GM18526 (cell line): Measurements from ENCODE around the gene ETV1.

Experiments used
- POLR2A ChIP-seq: IDR thresholded peaks from 3 replicates; pipeline ENCODE4 v1.6.1; 2011; ENCODE audit not compliant: insufficient read length; ENCODE audit errors: extremely low read depth

ETV1 gene

DNA sequence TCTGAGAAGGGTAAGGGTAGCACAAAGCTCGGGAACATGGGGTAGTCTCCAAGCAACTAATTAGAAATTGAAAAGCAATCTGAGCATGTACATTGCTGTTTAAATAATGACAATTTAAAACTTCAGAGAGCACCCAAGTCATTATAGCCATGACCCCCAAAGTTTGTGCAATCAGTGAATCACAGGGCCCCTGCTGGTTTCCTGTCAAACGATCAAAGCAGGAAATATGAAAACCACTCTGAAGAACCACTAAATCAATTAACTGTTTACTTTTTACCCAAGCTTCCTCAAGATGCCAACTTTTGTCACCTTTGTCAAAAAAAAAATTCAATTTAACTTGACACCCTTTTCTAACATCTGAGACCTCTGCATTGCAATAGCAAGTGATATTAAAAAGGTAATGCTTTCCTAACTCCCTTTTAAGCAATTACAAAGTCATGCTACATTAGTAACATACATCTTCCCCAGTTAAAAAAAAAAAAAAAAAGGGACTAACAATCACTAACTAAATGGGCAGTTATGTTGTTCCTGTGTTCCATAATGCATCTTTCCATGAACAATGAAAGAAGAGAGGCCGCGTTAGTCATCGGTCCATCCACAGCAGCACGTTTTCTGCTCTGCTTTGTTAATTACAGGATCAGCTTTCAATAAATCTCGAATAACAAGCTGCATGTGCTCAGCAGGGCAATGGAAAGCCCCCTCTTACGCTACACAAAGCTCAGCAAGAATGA lies 80.6 kb downstream of the ETV1 start:
- TF ChIP-seq POLR2A: no peak

DNA sequence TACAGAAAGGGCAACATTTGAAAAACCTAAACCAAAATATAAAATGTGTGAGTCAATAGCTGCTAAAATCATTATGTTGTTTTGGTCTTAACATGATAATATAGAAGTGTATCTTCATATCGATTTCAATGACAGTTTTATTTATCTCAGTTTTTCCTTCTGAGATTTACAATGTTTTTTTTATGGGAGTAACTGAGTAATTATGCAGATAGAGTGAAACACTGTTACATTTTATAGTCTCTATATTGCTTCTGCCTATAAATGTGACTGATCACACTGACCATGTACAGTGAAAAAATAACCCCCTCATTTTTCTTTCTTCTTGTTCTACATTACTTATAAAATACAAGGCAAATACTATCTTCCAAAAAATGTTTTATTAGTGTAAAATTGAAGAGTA lies 81.6 kb downstream of the ETV1 start:
- TF ChIP-seq POLR2A: no peak

DNA sequence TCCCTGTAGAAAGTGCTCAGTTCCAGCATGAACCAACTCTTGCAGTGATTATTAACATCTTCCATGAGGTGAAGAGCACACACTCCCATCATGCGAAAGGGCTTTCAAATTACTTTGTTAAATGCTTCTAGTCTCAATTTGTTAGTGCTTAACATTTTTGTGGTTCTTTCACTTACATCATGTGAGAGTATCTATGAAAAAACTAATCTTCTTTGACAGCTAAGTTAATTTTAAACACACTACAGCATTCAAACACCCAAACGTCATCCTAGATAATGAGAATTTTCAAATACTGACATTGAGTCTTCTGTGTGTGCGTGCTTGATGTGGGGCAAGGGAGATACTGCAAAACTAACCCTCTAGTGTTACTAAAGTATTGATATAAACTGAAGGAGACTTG lies 84.8 kb downstream of the ETV1 start:
- TF ChIP-seq POLR2A: no peak

DNA sequence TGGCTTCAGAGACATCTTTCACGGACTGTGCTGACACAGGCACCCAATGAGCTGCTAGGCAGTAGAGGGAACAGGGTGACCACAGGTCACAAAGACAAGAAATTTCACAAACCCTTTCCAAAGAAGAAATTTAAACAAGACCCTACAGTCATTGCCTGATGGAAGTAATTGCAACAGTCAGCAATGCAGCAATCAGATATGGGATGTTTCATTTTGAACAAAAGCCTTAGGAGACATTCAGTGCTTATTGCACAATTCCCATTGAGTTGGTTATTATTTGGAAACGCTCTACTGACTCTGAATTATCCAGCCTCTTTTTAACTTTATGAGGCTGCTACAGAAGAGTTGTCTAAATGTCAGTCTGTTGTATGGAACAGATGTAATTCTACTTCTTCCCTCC lies 85.5 kb downstream of the ETV1 start:
- no peak for TF ChIP-seq POLR2A

DNA sequence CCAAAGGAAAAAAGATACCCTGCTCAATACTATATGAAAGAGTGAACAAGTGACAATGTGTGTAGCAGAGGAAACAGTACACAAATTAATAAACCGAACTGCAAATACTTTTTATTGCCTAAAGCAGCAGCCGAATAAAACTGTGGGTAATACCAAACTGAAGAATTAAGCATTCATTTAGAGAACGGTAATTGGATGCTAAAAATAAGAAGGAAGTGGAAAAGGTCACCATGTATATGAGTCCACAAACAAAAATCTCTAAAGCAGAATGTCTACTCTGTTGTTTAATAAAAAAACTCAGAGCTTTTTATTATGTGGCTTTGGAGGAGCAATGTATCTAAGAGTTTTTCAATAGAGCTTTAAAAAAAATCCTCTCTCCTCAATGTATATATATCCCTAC lies 87.9 kb downstream of the ETV1 start:
- no peak for TF ChIP-seq POLR2A

DNA sequence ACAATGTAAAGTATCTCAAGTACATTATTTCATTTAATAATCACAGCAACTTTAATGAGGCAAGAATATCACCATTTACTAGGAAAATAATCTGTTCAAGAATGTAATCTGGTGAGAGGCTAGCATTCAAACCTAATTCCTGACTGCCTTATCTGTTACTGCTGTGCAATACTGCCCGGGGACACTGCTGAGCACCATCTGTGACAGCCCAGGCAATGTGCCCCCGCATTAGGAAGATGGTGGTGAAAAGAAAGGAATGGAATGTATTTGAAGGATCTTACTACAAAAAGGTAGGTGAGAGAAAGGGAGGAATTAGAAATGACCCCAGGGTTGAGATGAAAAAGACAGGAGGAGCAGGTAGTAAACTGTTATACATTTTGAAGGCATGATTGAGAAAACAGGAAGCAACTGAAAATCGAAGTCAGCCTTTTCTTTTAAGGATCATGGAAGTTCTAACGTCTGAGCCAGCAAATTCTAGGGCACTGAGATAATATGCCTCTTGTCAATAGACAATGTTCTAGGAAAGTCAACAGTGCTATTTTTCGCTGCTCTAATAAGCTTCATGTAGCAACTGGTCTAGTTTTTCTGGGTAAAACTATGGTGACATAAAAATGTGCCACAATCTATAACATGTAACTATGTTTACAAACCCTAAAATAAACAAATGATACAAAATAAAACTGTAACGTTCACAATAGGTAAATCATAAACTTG lies 90.4 kb downstream of the ETV1 start:
- no peak for TF ChIP-seq POLR2A

DNA sequence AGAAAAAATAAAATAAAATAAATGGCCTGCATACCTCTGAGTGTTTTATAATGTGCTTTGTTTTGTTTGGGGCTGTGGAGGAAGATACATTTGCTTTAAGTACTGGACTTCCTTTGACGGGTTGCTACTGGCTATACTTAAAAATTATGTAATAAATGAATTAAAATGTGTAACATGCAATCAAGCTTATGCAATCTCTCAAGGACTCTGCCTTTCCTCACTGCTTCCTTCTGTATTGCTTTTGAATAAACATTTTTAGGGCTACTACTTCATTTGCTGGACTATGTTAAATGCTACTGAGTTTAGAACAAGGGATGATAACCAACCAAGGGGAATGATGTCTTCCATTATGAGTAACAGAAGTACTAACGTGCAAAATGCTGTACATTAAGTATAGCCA lies 91.6 kb downstream of the ETV1 start:
- TF ChIP-seq POLR2A: no peak

DNA sequence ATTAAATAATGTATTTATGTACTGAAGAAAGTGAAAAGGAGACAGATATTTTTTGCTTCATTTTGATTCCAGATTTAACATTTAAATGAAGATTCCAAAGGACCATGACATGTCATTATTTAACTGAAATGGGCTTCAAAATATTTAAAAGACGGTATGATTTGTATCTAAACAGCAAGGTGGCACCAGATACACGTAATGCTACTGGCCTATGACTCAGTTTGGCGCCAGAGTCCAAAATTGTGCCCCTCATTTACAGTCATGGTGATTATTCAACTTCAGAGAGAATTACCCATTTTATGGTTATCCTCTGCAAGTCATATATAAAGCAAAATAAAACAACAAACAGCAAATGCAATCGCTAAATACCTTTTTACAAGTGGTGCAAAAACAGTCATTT lies 94.5 kb downstream of the ETV1 start:
- no peak for TF ChIP-seq POLR2A

DNA sequence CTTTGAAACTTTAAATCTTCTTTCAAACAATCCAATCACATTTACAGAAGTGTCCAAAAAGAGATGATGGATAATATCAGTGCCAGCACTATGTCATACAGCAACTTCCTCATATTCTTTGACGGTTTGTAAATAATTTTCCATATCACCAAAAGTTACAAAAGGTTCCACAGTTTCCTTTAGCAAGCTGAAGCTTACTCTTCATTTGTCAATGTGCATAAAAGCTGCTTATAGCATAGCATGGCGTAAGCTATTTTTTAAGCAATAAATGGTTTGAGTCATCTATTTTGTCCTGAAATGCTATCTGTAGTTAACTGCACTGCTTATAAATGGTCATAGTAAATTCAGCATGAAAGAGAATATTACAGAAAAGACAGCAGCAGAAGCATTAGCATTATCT lies 95.1 kb downstream of the ETV1 start:
- no peak for TF ChIP-seq POLR2A

DNA sequence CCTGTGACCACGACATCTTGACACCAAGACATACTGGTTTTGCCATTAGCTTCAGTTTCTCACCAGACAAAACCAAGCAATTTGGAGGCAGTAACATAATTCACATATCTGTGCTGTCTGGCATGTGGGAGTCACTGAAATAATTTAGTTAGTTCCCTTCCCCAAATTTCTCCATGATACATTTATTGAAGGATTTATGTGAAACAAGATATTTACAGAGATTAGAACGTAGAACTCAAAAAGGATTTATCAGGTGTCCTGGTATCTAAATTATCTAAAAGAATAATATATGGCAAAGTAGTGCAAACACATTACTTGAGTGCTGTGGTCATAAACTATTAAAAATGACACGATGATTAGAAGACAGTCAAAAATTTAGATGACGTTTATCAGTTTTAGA lies 98.7 kb downstream of the ETV1 start:
- no peak for TF ChIP-seq POLR2A

DNA sequence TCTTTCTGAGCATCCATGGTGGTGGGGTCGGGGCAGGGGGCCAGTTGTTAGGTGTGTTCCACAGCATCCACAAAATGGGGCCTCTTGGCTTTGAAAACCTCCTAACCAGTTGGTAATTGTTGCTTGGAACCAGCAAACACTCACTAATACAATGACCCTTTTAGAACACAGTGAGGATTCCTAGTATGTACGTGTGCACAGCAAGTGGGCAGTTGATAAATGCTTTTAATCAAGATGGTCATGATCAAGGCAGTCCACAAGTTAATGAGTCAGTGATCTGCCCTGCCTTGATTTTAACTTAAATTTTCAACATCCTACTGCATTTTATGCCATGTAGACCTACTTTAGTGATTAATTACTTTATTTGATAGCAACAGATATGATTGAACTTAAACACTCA lies 103.1 kb downstream of the ETV1 start:
- TF ChIP-seq POLR2A: no peak

DNA sequence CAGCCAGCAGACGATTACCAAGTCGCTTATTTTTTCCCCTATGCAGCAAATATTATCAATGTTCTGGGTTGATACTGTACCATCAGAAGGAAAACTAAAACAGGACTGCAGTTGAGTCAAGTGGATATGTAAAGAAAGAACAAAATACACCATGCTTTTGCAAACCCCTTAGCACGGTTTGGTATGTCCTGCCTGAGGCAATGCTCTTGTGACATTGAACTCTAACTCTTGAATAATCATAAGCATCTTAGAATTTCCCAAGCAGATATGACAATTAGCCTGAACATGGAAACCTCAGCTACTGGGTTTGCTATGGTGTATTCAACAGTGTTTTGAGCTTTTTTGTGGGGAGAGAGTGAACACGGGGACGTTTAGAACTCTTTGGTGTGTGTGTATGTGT lies 107.4 kb downstream of the ETV1 start:
- TF ChIP-seq POLR2A: no peak

DNA sequence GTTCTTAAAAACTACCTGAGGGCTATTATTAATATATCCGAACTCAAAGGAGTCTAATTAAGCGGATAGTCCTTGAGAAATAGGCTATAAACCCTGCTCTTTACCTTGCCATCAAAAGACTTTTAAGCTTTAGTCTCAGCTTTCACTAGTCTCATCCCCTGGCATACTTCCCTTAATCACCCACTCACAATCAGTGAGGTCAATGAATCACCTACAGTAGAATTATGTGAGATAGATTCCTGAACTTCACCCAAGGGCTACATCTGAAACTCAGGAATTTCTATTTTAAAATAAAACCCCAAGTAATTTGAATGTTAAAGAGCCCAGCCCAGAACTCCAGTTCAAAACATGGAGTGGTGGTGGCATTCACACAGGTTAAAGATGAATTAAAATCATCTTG lies 108.7 kb downstream of the ETV1 start:
- TF ChIP-seq POLR2A: no peak

DNA sequence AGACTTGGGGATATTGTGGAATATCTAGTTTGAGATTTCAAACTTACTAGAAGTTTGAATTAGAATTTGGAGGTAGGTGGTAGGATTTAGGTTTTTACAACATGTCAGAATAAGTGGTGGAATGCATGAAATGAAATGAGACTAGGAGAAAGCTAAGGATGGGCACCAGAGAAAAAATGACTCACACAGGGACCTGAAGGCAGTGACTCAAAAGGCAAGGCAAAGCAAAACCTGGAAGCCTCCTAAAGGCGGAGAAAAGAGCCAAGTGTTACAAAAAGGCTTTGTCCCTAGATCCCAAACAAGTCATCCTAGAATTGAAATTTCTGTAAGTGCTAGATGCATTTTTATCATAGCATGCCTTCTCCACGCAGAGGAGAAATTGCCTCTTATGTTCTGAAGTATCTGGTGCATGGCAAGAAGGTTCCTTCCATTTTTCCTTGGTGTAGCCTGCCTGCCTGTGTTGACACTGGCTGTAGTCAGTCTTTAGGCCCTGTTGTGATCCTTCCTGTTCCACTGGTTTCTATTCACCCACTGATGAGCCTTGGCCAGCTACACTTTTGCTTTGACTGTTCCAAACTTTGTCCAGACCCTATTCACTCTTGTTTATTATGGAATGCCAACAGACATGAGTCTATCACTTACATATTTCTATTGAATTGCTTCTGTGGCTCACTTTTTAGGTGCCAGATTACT lies 109.3 kb downstream of the ETV1 start:
- TF ChIP-seq POLR2A: no peak

DNA sequence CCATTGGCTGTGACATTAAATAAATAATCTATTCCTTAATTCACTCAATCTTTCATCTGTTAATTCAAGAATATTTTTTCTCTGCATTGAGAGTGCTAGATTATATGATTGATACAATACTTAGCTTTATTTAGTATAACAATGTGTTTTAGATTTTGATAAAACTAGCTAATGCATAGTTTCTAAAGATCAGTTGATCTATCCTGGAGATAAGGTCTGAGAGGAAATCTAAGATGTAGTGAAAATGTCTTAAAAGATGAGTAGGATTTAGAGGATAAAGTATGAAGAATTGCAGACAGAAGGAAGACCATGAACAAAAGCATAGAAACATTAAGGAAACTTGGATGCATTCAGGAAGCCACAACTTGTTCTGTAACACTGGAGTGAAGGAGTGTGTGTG lies 110.3 kb downstream of the ETV1 start:
- no peak for TF ChIP-seq POLR2A

DNA sequence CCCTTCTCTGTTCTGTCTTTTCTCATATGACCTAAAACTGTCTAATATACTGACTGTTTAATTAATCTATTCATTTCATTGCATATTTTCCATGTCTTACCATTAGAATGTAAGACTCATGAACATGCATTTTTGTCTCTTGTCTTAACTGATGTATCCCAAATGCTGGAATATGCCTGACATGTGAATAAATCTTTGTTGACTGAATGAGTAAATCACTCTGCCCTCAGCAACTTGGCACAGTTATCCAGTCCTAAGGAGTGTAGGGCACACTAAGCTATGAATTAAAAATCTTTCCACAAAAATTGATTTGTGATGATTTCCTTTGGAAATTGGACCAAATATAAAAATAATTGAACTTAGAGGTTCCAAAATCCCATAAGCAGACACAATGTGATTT lies 111.3 kb downstream of the ETV1 start:
- TF ChIP-seq POLR2A: no peak
